ENCODE data around the gene CASP8.

Gene CASP8

DNA sequence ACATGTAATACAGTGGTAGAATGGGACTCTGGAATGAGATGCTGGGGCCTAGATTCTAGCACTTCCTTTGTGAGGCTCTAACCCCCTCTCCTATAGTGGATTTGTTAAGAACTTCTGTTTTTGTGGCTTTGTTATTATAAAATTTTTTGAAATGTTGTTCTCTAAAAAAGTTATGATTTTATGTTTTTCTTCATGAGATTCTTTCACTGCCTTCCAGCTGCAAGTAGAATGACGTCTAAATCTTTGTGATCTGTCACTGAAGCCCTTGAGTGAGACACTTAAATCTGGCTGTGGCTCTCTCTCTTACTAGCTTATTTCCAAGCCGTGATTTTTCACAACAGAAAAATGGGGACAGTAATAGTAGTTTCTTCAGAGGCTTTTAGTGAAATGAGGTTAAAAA, 1.6 kb downstream of the CASP8 start:
- DNase-seq (ENCODE audit: insufficient read length) (no peak), FAIRE-seq (no peak)
- TF ChIP-seq TAF1 (IDR thresholded peaks at IDR 0.05; ENCODE audit: borderline replicate concordance, low read depth, low read length) (no peak), POLR2AphosphoS5 (IDR thresholded peaks at IDR 0.05; ENCODE audit: low read depth, low read length) (no peak), POLR2A (IDR thresholded peaks at IDR 0.05; ENCODE audit: low read depth, low read length) (no peak)

DNA sequence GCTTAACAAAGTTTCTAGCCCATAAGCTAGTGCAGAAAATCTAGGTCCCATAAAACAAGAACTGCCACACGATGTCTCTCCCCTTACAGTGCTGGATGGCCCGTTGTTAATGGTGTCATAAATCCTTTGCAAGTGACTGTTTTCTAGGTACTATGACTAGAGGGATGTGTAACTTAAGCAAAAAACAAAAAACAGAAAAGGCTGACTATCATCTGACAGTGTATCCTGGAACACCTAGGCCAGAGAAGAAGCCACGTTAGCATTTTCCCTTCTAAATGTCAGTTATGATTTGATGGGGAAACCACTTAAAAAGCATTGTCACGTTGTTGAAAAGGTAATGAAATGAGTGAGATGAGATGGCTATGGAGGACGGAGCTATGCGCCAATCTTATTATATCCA, 2.4 kb downstream of the CASP8 start:
- DNase-seq (ENCODE audit: insufficient read length) (no peak), FAIRE-seq (peak; percentile 65)
- TF ChIP-seq POLR2A (IDR thresholded peaks at IDR 0.05; ENCODE audit: low read depth, low read length), result no peak

DNA sequence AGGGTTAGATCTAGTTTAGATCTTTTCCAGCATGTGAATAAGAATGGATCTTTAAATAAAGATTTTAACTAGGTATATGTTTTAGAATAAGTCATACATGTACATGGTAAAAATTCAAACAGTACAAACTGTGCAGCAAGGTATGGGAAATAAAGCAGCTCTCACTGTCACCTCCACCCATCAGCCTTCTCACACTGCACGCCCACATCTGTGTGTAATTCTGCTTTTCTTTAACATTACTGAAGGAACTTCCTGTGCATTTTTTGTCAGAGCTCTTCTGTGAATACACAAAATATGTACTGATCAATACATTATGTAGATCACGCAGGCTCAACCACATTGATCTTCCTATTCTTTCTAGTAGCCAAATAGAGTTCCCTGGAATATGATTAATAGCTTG, 3.4 kb downstream of the CASP8 start:
- no peak for TF ChIP-seq POLR2AphosphoS5 (IDR thresholded peaks at IDR 0.05; ENCODE audit: low read depth, low read length)
- TF ChIP-seq POLR2A (IDR thresholded peaks at IDR 0.05; ENCODE audit: low read depth, low read length), result no peak
- no peak for TF ChIP-seq TAF1 (IDR thresholded peaks at IDR 0.05; ENCODE audit: borderline replicate concordance, low read depth, low read length)
- no peak for DNase-seq (ENCODE audit: insufficient read length)
- FAIRE-seq, result no peak

DNA sequence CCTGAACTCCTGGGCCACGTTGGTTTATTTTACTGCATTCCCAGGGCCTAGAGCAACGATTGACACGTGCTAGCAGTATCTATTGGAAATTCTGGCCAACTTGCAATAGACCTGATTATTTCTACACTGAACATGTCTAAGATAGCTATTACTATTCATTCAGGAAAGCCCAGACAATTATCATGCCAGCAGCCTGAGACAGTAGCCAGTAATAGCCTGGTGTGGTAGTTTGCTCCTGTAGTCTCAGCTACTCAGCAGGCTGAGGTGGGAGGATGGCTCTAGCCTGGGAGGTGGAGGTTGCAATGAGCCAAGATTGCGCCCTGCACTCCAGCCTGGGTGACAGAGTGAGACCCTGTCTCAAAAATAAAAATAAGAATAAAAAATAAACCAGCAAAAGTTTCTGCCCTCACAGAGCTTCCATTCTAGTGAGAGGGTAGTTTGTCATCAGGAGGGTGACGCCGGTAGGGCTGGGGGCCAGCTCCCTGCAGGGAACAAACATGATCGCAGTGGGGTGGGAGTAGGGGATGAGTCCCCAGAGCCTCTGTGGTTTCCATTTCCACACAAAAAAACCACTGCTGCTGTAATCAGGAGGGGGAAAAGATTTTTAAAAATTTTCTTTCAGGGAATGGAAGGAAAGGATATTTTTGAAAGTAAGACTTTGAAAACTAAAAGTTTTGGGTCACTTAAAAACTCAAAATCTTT, 4.3 kb downstream of the CASP8 start:
- DNase-seq (ENCODE audit: insufficient read length) (no peak), FAIRE-seq (no peak)
- TF ChIP-seq POLR2AphosphoS5 (IDR thresholded peaks at IDR 0.05; ENCODE audit: low read depth, low read length), result no peak
- TF ChIP-seq POLR2A (IDR thresholded peaks at IDR 0.05; ENCODE audit: low read depth, low read length), result no peak
- TF ChIP-seq TAF1 (IDR thresholded peaks at IDR 0.05; ENCODE audit: borderline replicate concordance, low read depth, low read length), result no peak

DNA sequence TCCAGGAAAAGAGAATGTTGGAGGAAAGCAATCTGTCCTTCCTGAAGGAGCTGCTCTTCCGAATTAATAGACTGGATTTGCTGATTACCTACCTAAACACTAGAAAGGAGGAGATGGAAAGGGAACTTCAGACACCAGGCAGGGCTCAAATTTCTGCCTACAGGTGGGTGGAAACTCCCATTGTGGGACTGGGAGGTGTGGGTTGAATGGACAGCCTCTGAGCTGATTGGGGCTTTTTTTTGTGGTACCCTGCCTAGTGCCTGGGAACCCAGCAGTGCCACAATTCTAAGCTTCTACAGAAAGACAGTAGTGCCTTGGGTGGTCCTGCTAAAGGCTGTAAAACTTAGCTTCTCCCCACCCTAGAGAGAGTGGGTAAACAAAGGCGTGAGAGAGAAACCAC, 6.3 kb downstream of the CASP8 start:
- TF ChIP-seq POLR2A (IDR thresholded peaks at IDR 0.05; ENCODE audit: low read depth, low read length) (no peak), TAF1 (IDR thresholded peaks at IDR 0.05; ENCODE audit: borderline replicate concordance, low read depth, low read length) (no peak), POLR2AphosphoS5 (IDR thresholded peaks at IDR 0.05; ENCODE audit: low read depth, low read length) (no peak)

DNA sequence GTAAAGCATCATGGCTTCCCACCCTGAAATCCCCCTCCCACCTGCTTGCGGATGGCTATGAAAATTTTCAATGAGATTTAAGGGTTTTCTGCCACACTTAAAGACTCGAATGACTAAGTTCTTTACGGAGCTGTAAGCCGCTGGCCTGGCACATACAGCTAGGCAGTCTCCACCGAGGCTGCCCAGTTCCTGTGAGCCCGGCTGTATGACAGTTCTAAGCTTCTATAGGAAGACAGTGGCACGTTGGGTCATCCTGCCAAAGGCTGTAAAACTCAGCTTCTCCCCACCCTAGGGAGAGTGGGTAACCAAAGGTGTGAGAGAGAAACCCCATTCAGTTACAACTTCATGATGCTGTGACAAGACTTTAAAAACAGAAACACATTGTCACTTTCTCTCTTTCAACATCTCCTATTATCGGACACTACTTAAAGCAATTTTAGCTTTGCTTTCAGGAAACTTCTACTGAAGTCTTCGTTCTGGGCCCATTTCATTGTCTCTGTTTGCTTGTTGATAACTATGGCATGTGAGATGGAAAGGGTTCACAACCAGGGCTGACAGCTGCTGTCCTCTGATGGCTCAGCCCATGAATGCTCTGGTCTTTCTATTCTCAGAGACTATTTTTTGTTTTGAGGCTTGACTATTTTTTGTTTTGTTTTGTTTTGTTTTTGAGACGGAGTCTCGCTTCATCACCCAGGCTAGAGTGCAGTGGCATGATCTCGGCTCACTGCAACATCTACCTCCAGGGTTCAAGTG, 7.1 kb downstream of the CASP8 start:
- DNase-seq (ENCODE audit: insufficient read length) (no peak), FAIRE-seq (no peak)
- no peak for TF ChIP-seq POLR2A (IDR thresholded peaks at IDR 0.05; ENCODE audit: low read depth, low read length)

More for the DNA sequence above, 6.3 kb downstream of the CASP8 start:
- DNase-seq (ENCODE audit: insufficient read length) (no peak), FAIRE-seq (no peak)

DNA sequence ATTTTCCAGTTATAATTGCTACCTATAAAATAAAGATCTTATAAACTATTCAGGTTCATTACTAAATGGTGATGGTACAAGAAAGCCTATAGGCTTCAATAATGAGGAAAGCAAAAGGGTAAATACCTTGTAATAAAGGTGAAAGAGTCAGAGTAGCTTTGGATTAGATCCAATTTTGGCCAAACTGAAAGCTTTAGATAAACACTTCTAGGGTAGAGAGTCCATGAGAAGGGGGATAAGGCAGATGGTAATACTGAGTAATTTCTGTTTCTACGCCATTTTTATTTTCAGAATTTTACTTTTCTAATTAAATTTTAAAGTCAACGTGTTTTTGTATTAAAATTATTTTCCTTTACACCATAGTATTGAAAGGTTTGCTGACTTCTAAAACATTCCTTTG, 9.4 kb downstream of the CASP8 start:
- no peak for DNase-seq (ENCODE audit: insufficient read length)
- TF ChIP-seq POLR2A (IDR thresholded peaks at IDR 0.05; ENCODE audit: low read depth, low read length) (no peak), POLR2AphosphoS5 (IDR thresholded peaks at IDR 0.05; ENCODE audit: low read depth, low read length) (no peak), TAF1 (IDR thresholded peaks at IDR 0.05; ENCODE audit: borderline replicate concordance, low read depth, low read length) (no peak)
- no peak for FAIRE-seq

DNA sequence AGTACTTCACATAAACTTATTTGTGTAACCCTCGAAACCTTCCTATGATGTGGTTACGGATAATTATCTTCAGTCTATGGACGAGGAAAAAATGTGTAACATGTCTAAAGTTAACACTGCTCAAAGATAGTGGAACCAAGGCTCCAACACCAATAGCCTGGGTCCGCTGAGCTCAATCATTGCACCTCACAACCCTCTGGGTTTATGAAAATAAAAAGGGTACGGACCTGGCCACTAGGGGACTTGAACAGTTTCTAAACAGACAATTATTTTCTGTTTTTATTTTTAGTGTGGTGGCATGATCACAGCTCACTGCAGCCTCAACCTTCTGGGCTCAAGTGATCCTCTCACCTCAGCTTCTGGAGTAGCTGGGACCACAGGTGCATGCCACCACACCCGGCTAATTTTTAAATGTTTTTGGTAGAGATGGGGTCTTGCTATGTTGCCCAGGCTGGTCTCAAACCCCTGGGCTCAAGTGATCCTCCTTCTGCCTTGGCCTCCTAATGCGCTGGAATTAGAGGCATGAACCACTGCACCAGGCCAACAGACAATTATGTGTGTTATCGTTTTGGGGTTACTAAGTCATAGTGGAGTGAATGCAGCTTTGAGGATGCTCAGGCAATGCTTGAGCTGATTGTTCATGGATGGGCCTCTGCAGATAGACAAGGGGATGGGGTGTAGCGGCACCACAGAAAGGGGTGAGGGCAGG, 10.1 kb downstream of the CASP8 start:
- FAIRE-seq (no peak), DNase-seq (ENCODE audit: insufficient read length) (no peak)
- TF ChIP-seq POLR2A (IDR thresholded peaks at IDR 0.05; ENCODE audit: low read depth, low read length), result no peak
- TF ChIP-seq POLR2AphosphoS5 (IDR thresholded peaks at IDR 0.05; ENCODE audit: low read depth, low read length), result no peak
- TF ChIP-seq TAF1 (IDR thresholded peaks at IDR 0.05; ENCODE audit: borderline replicate concordance, low read depth, low read length), result no peak

DNA sequence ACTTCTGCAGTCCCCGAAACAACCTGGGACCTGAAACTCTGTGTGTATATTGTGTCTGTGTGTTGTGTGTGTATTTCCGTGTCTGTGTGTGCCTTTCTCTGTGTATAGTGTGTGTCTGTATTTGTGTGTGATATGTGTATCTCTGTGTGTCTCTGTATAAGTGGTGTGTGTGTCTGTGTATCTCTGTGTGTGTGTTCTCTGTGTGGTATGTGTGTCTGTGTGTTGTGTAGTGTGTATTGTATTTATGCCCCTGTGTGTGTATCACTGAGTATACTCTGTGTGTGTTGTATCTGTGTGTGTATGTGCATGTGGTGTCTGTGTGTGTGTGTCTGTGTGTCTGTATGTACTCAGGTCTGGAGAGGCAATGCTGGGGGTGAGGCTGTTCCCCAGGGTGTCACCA, 11.6 kb downstream of the CASP8 start:
- no peak for FAIRE-seq
- TF ChIP-seq POLR2AphosphoS5 (IDR thresholded peaks at IDR 0.05; ENCODE audit: low read depth, low read length), result no peak
- TF ChIP-seq TAF1 (IDR thresholded peaks at IDR 0.05; ENCODE audit: borderline replicate concordance, low read depth, low read length), result no peak
- TF ChIP-seq POLR2A (IDR thresholded peaks at IDR 0.05; ENCODE audit: low read depth, low read length), result no peak

DNA sequence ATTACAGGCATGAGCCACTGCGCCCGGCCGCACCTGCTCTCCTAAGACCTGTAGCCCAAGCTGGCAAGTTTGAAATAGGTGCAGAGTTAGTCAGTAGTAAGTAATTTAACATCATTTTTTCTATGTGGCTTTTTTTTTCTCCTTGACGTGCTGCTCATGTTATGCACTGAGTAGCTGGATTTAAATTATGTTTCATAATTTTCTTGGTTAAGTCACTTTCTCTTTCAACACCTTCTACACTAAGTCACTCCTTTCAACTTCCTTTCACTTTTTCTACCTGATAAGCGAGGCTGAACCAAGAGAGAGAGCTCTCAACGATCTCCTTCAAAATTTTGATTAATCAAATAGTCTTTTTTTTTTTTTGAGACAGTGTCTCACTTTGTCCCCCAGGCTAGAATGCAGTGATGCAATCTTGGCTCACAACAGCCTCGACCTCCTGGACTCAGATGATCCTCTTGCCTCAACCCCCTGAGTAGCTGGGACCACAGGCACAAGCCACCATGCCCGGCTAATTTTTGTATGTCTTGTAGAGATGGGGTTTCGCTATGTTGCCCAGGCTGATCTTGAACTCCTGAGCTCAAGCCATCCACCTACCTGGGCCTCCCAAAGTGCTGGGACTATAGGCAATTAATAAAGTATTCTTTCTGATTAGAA, 13.1 kb downstream of the CASP8 start:
- FAIRE-seq (no peak), DNase-seq (ENCODE audit: insufficient read length) (no peak)
- TF ChIP-seq POLR2AphosphoS5 (IDR thresholded peaks at IDR 0.05; ENCODE audit: low read depth, low read length) (no peak), POLR2A (IDR thresholded peaks at IDR 0.05; ENCODE audit: low read depth, low read length) (no peak), TAF1 (IDR thresholded peaks at IDR 0.05; ENCODE audit: borderline replicate concordance, low read depth, low read length) (no peak)

More for the DNA sequence above, 11.6 kb downstream of the CASP8 start:
- no peak for DNase-seq (ENCODE audit: insufficient read length)

DNA sequence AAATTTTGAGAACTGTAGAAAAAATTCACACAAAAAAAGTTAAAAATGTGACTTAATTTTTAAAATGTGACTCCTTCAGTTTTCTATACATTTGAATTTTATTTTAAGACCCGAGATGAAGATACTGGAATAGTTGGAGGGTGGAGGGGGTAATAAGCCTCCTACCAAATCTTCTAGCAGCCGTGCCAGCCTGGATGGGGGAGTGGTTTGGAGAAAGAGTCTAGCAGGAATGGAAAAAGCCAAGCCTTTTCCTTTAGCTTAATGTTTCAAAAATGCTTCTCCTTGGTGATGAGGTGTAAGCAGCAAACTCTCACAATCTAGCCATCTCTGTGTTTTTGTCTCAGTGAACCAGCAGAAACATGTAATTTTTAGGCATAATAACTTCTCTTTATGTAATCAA, 14.7 kb downstream of the CASP8 start:
- DNase-seq (ENCODE audit: insufficient read length), result no peak
- FAIRE-seq, result no peak
- TF ChIP-seq POLR2AphosphoS5 (IDR thresholded peaks at IDR 0.05; ENCODE audit: low read depth, low read length) (no peak), TAF1 (IDR thresholded peaks at IDR 0.05; ENCODE audit: borderline replicate concordance, low read depth, low read length) (no peak), POLR2A (IDR thresholded peaks at IDR 0.05; ENCODE audit: low read depth, low read length) (no peak)

Measured in GM12892 (cell line).